Astrocyte of the cerebellum (primary cell): ENCODE results near the gene NXN.
A peak's percentile ranks its signal among the peaks of the same experiment; 100 is the strongest.
"Not testable (repeated sequence)": the region's sequence is repeated elsewhere in the genome, so short reads cannot be mapped to it uniquely, and the experiment has no call there.

Source experiments
- DNase-seq: peaks from one replicate; pipeline ENCODE4 v3.0.0-alpha.2; 2011; ENCODE audit warnings: low read depth
- H3K4me3 ChIP-seq: 2 replicates; pipeline ENCODE4 v1.5.1; 2011; ENCODE audit warnings: mild to moderate bottlenecking, low read depth, low read length, moderate library complexity
- in situ Hi-C: cut with HindIII; loops from 2 replicates; pipeline ENCODE4 v1.10.0; 2017; ENCODE audit warnings: low sequenced_read_pairs
- TF ChIP-seq, protein P1 (sequence below): IDR thresholded peaks from 2 replicates; pipeline ENCODE4 v1.5.1; 2012; ENCODE audit warnings: low read length, low read depth, moderate library complexity, mild to moderate bottlenecking; ENCODE audit errors: missing control alignments

The NXN gene

GRCh38 chr17:767076-767475 lies 212.5 kb downstream of the NXN start:
- no peak for DNase-seq
- TF ChIP-seq, protein P1, sequence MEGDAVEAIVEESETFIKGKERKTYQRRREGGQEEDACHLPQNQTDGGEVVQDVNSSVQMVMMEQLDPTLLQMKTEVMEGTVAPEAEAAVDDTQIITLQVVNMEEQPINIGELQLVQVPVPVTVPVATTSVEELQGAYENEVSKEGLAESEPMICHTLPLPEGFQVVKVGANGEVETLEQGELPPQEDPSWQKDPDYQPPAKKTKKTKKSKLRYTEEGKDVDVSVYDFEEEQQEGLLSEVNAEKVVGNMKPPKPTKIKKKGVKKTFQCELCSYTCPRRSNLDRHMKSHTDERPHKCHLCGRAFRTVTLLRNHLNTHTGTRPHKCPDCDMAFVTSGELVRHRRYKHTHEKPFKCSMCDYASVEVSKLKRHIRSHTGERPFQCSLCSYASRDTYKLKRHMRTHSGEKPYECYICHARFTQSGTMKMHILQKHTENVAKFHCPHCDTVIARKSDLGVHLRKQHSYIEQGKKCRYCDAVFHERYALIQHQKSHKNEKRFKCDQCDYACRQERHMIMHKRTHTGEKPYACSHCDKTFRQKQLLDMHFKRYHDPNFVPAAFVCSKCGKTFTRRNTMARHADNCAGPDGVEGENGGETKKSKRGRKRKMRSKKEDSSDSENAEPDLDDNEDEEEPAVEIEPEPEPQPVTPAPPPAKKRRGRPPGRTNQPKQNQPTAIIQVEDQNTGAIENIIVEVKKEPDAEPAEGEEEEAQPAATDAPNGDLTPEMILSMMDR: no peak
- in situ Hi-C loops: no loop called here
- H3K4me3 ChIP-seq: no peak overlapping the region

GRCh38 chr17:760371-760770 lies 219.2 kb downstream of the NXN start:
- in situ Hi-C loops: no loop called here
- H3K4me3 ChIP-seq: no peak overlapping the region
- DNase-seq: no peak
- TF ChIP-seq, protein P1: no peak

GRCh38 chr17:759964-760363 lies 219.6 kb downstream of the NXN start:
- in situ Hi-C loops: no loop called here
- H3K4me3 ChIP-seq: no peak overlapping the region
- no peak for DNase-seq
- TF ChIP-seq, protein P1: no peak

GRCh38 chr17:756010-756567 lies 223.5 kb downstream of the NXN start:
- in situ Hi-C loops, H3K4me3 ChIP-seq, DNase-seq: not testable (repeated sequence)

GRCh38 chr17:755319-755961 lies 224.1 kb downstream of the NXN start:
- in situ Hi-C loops, H3K4me3 ChIP-seq, DNase-seq: not testable (repeated sequence)

GRCh38 chr17:753418-753817 lies 226.2 kb downstream of the NXN start:
- in situ Hi-C loops: no loop called here
- H3K4me3 ChIP-seq: no peak overlapping the region
- TF ChIP-seq, protein P1: no peak
- no peak for DNase-seq

DNA sequence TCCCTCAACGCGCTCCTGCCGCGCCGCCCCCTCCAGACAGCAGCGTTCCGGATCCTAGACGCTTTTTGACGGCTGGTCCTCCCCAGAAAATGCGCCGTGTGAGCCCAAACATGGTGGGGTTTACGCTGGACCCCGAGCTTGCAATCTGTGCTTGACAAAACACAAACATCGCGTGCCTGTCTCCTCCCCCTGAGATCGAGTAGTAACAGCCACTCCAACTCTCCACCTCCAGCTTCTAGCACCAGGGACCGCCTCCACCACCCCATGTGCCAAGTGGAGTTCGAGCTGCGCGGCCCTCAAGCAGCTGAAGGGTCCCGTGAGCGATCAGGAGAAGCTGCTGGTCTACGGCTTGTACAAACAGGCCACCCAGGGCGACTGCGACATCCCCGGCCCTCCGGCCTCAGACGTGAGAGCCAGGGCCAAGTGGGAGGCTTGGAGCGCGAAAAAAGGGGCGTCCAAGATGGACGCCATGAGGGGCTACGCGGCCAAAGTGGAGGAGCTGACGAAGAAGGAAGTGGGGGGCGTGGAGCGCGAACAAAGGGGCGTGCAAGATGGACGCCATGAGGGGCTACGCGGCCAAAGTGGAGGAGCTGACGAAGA lies 226.9 kb downstream of the NXN start:
- peak; percentile 26 for DNase-seq
- in situ Hi-C loops: no loop called here
- H3K4me3 ChIP-seq: peak overlapping the region; percentile 73
- TF ChIP-seq, protein P1: no peak
